ACHN (cell line): ENCODE measurements around the gene ADGB.
A peak's percentile ranks its signal among the peaks of the same experiment; 100 is the strongest.
"Not testable (repeated sequence)": the region's sequence is repeated elsewhere in the genome, so short reads cannot be mapped to it uniquely, and the experiment has no call there.

Source experiments
- DNase-seq: peaks from one replicate; pipeline ENCODE4 v3.0.0-alpha.2; 2015
- in situ Hi-C: cut with HindIII; loops from 2 replicates; pipeline ENCODE4 v1.10.0; 2017; ENCODE audit warnings: low sequenced_read_pairs, low pct_ligation_motif_present, low pct_unique_long_range_greater_than_20kb

ADGB gene

GRCh38 chr6:146598772-146599405, at the start of gene ADGB:
Gene ADGB (plus strand): TSS chr6:146598972. CDS start chr6:146599041, 69 bp downstream.
- peak; percentile 34 for DNase-seq
- in situ Hi-C loops: no loop called here

- in situ Hi-C loops: no loop called here
- DNase-seq: no peak
Measured at GRCh38 chr6:146550911-146551310, 47.9 kb upstream of the ADGB start.

GRCh38 chr6:146551545-146551944, 47.2 kb upstream of the ADGB start:
- in situ Hi-C loops: no loop called here
- DNase-seq: no peak

- DNase-seq: no peak
- in situ Hi-C loops: no loop called here
Measured at GRCh38 chr6:146553377-146554135, 45.2 kb upstream of the ADGB start.

- in situ Hi-C loops: no loop called here
- DNase-seq: no peak
Measured at GRCh38 chr6:146560607-146561006, 38.2 kb upstream of the ADGB start.

GRCh38 chr6:146566661-146567060, 32.1 kb upstream of the ADGB start:
- in situ Hi-C loops, DNase-seq: not testable (repeated sequence)

- in situ Hi-C loops, DNase-seq: not testable (repeated sequence)
Measured at GRCh38 chr6:146568619-146569018, 30.2 kb upstream of the ADGB start.

- no peak for DNase-seq
- in situ Hi-C loops: no loop called here
Measured at GRCh38 chr6:146574211-146574610, 24.6 kb upstream of the ADGB start.

GRCh38 chr6:146578054-146578453, 20.7 kb upstream of the ADGB start:
- in situ Hi-C loops: no loop called here
- no peak for DNase-seq

GRCh38 chr6:146581968-146582367, 16.8 kb upstream of the ADGB start:
- DNase-seq: no peak

GRCh38 chr6:146582857-146583256, 15.9 kb upstream of the ADGB start:
- no peak for DNase-seq
- in situ Hi-C loops: no loop called here

More at GRCh38 chr6:146581968-146582367, 16.8 kb upstream of the ADGB start:
- in situ Hi-C loops: no loop called here

- in situ Hi-C loops: no loop called here
- DNase-seq: no peak
Measured at GRCh38 chr6:146583966-146584365, 14.8 kb upstream of the ADGB start.

- no peak for DNase-seq
- in situ Hi-C loops: no loop called here
Measured at GRCh38 chr6:146587459-146587858, 11.3 kb upstream of the ADGB start.

GRCh38 chr6:146590492-146590891, 8.3 kb upstream of the ADGB start:
- in situ Hi-C loops: no loop called here
- DNase-seq: no peak

- DNase-seq: no peak
- in situ Hi-C loops: no loop called here
Measured at GRCh38 chr6:146592451-146592850, 6.3 kb upstream of the ADGB start.

GRCh38 chr6:146593986-146594385, 4.8 kb upstream of the ADGB start:
- DNase-seq: no peak
- in situ Hi-C loops: no loop called here

GRCh38 chr6:146594495-146594894, 4.3 kb upstream of the ADGB start:
- in situ Hi-C loops: no loop called here
- no peak for DNase-seq

- in situ Hi-C loops: no loop called here
- DNase-seq: no peak
Measured at GRCh38 chr6:146595972-146596731, 2.6 kb upstream of the ADGB start.

- DNase-seq: no peak
- in situ Hi-C loops: no loop called here
Measured at GRCh38 chr6:146601352-146601751, 2.6 kb downstream of the ADGB start.
